ENCODE data around the gene ITGB5. TPM values are rescaled to one million over a fixed set of nuclear protein-coding genes. Genes with fewer than 3 reads are reported as not detected.

Gene ITGB5
- total and polyA plus RNA-seq, 4 donors, result 21.0 to 126 (median 43.7) TPM

DNA sequence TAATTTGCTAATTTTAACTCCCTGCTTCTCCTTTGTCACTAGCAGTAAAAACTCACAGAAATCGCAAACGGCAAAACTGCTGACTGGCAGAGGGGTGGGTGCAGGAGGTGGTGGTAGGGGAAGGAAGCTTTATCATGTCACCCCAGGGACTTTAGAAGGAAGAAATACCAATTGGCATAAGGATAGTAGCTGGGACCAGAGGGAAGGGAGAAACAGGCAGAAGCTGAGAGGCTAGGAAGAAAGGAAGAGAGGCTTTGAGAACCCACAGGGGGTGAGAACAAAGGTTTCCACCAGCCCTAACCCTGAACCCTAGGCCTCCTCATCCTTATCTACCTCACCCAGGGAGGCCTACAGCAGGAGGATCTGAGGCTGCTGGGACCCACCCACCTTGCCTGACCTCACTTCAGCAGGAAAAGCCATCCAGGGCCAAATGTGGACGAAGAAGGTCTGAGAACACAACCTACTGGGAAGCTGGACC is 10.7 kb downstream of the ITGB5 start:
- WGBS, 2 donors, result 35 to 63% methylated on average over 3 of the region's 3 CpGs
- Histone ChIP-seq H3K9ac (ENCODE audit: insufficient read depth in 1 of 2, low read length in 2 of 2) (no peak overlapping the region), H3K27me3 (ENCODE audit: control insufficient read depth in 3 of 3, insufficient read depth in 3 of 3, low read length in 2 of 3) (no peaks in the 10 kb centered on the region), H3K27ac (ENCODE audit: low read depth in 1 of 2, low read length in 1 of 2) (peak overlapping the region in 1 of 2 donors; percentile 72), H3K4me3 (no peak overlapping the region), H3K36me3 (ENCODE audit: control insufficient read depth in 4 of 4, insufficient read depth in 4 of 4, low read length in 4 of 4) (peaks cover 0 to 11% (median 2%) of the 10 kb centered on the region in 4 donors), H3K9me3 (ENCODE audit: control insufficient read depth in 4 of 4, insufficient read depth in 3 of 4, low read length in 3 of 4) (no peaks in the 10 kb centered on the region), H3K4me1 (ENCODE audit: control insufficient read depth in 5 of 5, insufficient read depth in 5 of 5, low read length in 5 of 5) (peaks cover 0 to 22% (median 12%) of the 10 kb centered on the region in 5 donors)
- TF ChIP-seq, protein P1, sequence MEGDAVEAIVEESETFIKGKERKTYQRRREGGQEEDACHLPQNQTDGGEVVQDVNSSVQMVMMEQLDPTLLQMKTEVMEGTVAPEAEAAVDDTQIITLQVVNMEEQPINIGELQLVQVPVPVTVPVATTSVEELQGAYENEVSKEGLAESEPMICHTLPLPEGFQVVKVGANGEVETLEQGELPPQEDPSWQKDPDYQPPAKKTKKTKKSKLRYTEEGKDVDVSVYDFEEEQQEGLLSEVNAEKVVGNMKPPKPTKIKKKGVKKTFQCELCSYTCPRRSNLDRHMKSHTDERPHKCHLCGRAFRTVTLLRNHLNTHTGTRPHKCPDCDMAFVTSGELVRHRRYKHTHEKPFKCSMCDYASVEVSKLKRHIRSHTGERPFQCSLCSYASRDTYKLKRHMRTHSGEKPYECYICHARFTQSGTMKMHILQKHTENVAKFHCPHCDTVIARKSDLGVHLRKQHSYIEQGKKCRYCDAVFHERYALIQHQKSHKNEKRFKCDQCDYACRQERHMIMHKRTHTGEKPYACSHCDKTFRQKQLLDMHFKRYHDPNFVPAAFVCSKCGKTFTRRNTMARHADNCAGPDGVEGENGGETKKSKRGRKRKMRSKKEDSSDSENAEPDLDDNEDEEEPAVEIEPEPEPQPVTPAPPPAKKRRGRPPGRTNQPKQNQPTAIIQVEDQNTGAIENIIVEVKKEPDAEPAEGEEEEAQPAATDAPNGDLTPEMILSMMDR (IDR thresholded peaks at IDR 0.05; ENCODE audit: control extremely low read depth, extremely low read depth), result no peak
- ATAC-seq (ENCODE audit: insufficient read depth, low FRiP score), result no peak
- no peak for DNase-seq

DNA sequence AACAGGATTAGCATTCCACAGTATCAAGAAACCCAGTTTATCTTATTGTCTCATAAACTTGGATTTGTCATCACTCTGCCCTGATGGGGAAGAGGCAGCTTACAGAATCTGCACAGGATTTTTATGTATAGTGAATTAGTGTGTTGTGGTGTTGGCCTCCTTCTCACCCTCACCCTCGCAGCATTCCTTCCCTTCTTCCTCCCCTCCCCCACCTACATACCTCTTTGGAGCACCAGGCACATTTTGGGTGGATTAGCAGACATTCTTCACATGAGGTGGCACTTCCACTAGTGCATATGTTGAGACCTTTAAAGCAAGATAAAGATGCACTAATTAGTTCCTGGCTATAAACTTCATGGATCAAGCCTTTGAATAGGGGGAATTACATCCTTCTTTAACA is 13.9 kb downstream of the ITGB5 start:
- 73 to 100% methylated on average over 1 of the region's 1 CpG for WGBS, 2 donors
- no peak overlapping the region for H3K4me3 ChIP-seq
- no peak for DNase-seq

DNA sequence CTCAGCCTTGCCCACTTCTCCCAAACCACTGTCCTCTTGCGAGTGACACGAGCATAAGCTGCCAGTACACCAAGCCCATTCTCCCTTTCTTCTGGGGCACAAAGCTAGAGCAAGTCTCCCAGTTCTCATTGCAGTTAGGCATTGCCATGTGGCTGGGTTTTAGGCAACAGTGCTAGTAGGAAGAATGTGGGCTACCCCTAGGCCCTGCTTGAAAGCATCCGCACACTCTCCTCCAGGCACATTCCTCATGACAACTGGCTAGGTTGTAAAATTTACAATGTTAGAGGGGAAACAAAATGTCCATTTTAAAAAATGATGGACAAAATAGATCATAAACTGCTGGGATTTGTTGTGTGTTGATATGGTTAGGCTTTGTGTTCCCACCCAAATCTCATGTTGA is 19.7 kb downstream of the ITGB5 start:
- H3K4me1 ChIP-seq (ENCODE audit: control insufficient read depth in 5 of 5, insufficient read depth in 5 of 5, low read length in 5 of 5), result peaks cover 0 to 3% (median 0%) of the 10 kb centered on the region in 5 donors
- ATAC-seq (ENCODE audit: insufficient read depth, low FRiP score), result no peak
- 96 to 97% methylated on average over 3 of the region's 3 CpGs for WGBS, 2 donors
- no peak overlapping the region for H3K27ac ChIP-seq (ENCODE audit: low read depth in 1 of 2, low read length in 1 of 2)
- TF ChIP-seq, protein P1 (IDR thresholded peaks at IDR 0.05; ENCODE audit: control extremely low read depth, extremely low read depth), result no peak
- H3K27me3 ChIP-seq (ENCODE audit: control insufficient read depth in 3 of 3, insufficient read depth in 3 of 3, low read length in 2 of 3), result no peaks in the 10 kb centered on the region
- no peak overlapping the region for H3K4me3 ChIP-seq
- H3K36me3 ChIP-seq (ENCODE audit: control insufficient read depth in 4 of 4, insufficient read depth in 4 of 4, low read length in 4 of 4), result peaks cover 0 to 12% (median 2%) of the 10 kb centered on the region in 4 donors
- no peak overlapping the region for H3K9ac ChIP-seq (ENCODE audit: insufficient read depth in 1 of 2, low read length in 2 of 2)
- H3K9me3 ChIP-seq (ENCODE audit: control insufficient read depth in 4 of 4, insufficient read depth in 3 of 4, low read length in 3 of 4), result no peaks in the 10 kb centered on the region
- no peak for DNase-seq

More for the DNA sequence above, 13.9 kb downstream of the ITGB5 start:
- H3K36me3 ChIP-seq (ENCODE audit: control insufficient read depth in 4 of 4, insufficient read depth in 4 of 4, low read length in 4 of 4), result peaks cover 0 to 11% (median 3%) of the 10 kb centered on the region in 4 donors
- TF ChIP-seq, protein P1 (IDR thresholded peaks at IDR 0.05; ENCODE audit: control extremely low read depth, extremely low read depth), result no peak
- ATAC-seq (ENCODE audit: insufficient read depth, low FRiP score), result no peak
- peaks cover 0 to 13% (median 7%) of the 10 kb centered on the region in 5 donors for H3K4me1 ChIP-seq (ENCODE audit: control insufficient read depth in 5 of 5, insufficient read depth in 5 of 5, low read length in 5 of 5)
- no peak overlapping the region for H3K9ac ChIP-seq (ENCODE audit: insufficient read depth in 1 of 2, low read length in 2 of 2)
- no peak overlapping the region for H3K27ac ChIP-seq (ENCODE audit: low read depth in 1 of 2, low read length in 1 of 2)
- no peaks in the 10 kb centered on the region for H3K9me3 ChIP-seq (ENCODE audit: control insufficient read depth in 4 of 4, insufficient read depth in 3 of 4, low read length in 3 of 4)
- H3K27me3 ChIP-seq (ENCODE audit: control insufficient read depth in 3 of 3, insufficient read depth in 3 of 3, low read length in 2 of 3), result no peaks in the 10 kb centered on the region

DNA sequence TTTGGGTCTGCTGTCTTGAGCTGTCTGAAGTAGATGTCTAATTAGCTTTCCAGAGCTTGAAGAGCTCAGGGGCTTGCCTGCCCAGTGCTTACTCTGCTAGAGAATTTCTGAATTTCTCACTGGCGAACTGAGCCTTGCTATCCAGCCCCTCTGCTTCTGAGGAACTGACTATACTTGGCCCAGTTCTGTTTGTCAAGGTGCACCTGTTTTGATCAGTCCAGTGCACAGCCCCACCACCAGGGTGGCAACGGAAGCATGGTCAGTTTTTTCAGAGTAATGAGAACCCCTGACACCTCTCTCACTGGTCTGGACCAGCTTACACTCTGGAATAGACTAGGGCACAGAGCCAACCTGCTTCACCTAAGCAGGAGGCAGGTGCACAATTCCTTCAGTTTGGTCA is 25.2 kb downstream of the ITGB5 start:
- Histone ChIP-seq H3K4me1 (ENCODE audit: control insufficient read depth in 5 of 5, insufficient read depth in 5 of 5, low read length in 5 of 5) (peaks cover 7 to 33% (median 13%) of the 10 kb centered on the region in 5 donors), H3K27ac (ENCODE audit: low read depth in 1 of 2, low read length in 1 of 2) (peak overlapping the region in 1 of 2 donors; percentile 14), H3K27me3 (ENCODE audit: control insufficient read depth in 3 of 3, insufficient read depth in 3 of 3, low read length in 2 of 3) (no peaks in the 10 kb centered on the region), H3K36me3 (ENCODE audit: control insufficient read depth in 4 of 4, insufficient read depth in 4 of 4, low read length in 4 of 4) (peaks cover 0 to 4% (median 0%) of the 10 kb centered on the region in 4 donors), H3K4me3 (no peak overlapping the region), H3K9me3 (ENCODE audit: control insufficient read depth in 4 of 4, insufficient read depth in 3 of 4, low read length in 3 of 4) (no peaks in the 10 kb centered on the region), H3K9ac (ENCODE audit: insufficient read depth in 1 of 2, low read length in 2 of 2) (no peak overlapping the region)
- ATAC-seq (ENCODE audit: insufficient read depth, low FRiP score) (no peak), DNase-seq (no peak)
- TF ChIP-seq, protein P1 (IDR thresholded peaks at IDR 0.05; ENCODE audit: control extremely low read depth, extremely low read depth), result no peak
- 87 to 89% methylated on average over 2 of the region's 2 CpGs for WGBS, 2 donors

Data from lung (tissue), 12 donors.